GM19324 (cell line): Measurements from ENCODE around the gene BTG1.
"Not testable (repeated sequence)": the region's sequence is repeated elsewhere in the genome, so short reads cannot be mapped to it uniquely, and the experiment has no call there.

ENCODE experiments used
- ATAC-seq: cut with Tn5 transposase; IDR thresholded peaks from one replicate; pipeline ENCODE4 v1.9.1; 2021; ENCODE audit warnings: mild to moderate bottlenecking, moderate library complexity; ENCODE audit not compliant: unreplicated experiment, low FRiP score

Gene BTG1

GRCh38 chr12:92105676-92106075 is 40.0 kb downstream of the BTG1 start:
- no peak for ATAC-seq

- no peak for ATAC-seq
These were observed 40.5 kb downstream of the BTG1 start for GRCh38 chr12:92105110-92105509.

GRCh38 chr12:92102606-92103005 is 43.0 kb downstream of the BTG1 start:
- no peak for ATAC-seq

GRCh38 chr12:92098594-92099380 is 46.9 kb downstream of the BTG1 start:
- no peak for ATAC-seq

GRCh38 chr12:92096346-92097136 is 49.1 kb downstream of the BTG1 start:
- no peak for ATAC-seq

GRCh38 chr12:92094751-92095161 is 50.9 kb downstream of the BTG1 start:
- ATAC-seq: no peak

- ATAC-seq: not testable (repeated sequence)
These were observed 51.3 kb downstream of the BTG1 start for GRCh38 chr12:92094301-92094700.
